GM18870 (cell line): ENCODE measurements around the gene GTPBP3.

ENCODE experiments used
- ATAC-seq: cut with Tn5 transposase; IDR thresholded peaks from one replicate; pipeline ENCODE4 v1.9.1; 2021; ENCODE audit warnings: moderate library complexity; ENCODE audit not compliant: unreplicated experiment

GTPBP3 gene

DNA sequence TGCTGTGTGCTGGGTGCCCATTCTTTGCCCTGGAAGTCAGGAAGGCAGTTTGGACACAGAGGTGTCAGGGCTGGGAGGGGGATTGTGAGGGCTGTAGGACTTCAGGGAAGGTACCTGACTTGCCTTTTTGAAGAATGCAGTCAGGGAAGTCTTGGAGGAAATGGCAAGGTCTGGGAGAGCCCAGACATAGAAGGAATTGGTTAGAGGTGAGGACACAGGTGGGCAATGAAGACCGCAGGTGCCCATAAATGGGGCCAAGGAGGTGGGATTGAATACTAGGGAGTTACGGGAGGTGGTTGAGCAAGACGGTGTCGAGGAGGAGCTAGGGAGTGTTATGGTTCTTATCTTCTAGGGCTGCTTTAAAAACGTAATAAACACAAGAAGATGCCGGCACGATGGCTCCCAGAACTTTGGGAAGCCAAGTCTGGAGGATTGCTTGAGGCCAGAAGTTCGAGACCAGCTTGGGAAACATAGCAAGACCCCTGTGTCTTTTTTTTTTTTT, 29.4 kb upstream of the GTPBP3 start:
- no peak for ATAC-seq

DNA sequence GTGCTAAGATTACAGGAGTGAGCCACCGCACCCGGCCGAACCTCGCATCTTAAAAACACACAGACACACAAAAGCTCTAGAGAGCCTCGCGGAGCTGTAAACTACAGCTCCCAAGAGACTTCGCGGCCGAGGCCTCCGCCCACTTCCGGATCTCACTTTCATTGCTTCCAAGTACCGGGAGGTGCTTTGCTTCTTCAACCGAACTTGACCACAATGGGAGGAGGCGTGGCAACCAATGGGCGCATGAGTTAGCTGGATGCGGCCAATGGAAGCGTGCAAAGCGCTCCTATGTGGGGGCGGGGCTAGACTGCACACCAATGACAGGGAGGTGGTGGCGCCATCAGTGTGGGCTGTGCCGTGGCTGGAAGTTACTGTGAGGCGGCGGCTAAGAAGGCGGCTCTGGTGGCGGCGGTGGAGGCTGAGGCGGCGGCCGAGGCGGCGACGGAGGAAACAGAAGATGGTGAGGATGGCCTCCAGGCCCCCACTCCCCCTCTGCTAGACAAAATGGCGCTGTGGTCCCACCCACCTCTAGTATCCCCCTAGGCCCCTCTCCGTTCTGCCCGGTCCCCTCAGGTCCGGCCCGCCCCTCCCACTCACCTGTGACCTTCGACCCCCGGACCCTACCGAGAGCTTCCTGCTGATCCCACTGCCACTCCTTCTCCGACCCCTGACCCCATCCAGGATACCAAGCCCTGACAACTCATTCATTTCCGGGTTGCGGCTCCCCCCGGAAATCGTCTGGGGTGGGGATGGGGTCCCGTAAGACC, 28.0 kb upstream of the GTPBP3 start, which contains the start of gene DDA1:
Gene DDA1, plus strand, starts transcription at position 366 of the 767 bp plus-strand sequence. Its CDS starts 92 bp downstream, at position 458.
- ATAC-seq, result peak; percentile 47

DNA sequence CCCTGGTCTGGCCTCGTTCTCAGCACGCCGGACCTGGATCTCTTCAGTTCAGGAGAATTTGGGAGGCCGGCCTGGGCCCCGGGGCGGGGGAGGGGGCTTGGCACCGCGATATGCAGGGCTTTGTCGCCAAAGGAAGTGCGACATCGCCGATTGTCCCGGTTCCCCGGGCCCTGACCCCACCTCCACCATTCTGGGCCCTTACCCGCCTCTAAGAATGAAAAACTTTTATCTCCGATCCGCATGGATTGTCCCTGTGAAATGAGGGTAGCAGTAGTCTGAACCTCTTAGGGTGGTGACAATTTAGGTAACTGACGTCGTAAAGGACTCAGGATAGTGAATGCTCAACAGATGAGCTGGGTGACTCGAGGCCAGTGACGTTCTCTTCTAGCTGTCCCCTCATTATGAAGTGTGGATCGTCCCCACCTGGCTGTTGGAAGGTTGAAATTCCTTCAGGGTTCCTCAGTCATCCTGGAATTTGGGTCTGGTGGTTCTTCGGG, 27.3 kb upstream of the GTPBP3 start:
- ATAC-seq, result no peak

DNA sequence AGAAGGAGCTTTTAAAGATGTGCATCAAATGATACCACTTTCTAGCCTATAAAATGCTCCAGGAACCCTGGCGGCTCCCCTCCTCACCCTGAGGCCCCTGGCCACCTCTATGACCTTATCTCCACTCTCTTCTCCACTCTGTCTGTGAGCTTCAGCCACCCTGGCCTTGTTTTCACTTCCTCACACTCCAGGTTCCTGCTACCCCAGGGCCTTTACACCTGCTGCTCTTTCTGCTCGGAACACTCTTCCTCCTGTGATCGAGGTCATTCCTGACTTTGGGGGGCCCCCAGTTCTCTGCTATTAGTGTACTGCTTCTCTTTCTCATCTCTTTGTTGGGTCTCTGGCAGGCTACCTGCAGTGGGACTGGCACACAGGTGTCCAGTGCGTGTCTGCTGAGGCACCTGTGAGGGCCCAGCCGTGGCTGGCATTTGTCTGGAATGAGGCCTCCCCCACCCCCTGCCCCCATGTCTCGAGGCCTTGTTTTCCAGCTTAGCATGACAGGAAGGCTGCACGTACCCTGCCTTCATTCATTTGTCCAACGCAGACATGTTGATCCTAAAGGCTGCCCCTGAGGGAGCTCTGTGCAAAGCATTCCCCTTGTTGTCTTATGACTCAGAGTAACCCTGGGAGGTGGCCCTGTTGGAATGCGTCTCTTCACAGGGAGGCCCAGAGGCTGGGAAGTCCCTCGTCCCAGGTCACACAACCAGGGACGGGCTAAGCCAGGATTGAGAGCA, 25.7 kb upstream of the GTPBP3 start:
- no peak for ATAC-seq

DNA sequence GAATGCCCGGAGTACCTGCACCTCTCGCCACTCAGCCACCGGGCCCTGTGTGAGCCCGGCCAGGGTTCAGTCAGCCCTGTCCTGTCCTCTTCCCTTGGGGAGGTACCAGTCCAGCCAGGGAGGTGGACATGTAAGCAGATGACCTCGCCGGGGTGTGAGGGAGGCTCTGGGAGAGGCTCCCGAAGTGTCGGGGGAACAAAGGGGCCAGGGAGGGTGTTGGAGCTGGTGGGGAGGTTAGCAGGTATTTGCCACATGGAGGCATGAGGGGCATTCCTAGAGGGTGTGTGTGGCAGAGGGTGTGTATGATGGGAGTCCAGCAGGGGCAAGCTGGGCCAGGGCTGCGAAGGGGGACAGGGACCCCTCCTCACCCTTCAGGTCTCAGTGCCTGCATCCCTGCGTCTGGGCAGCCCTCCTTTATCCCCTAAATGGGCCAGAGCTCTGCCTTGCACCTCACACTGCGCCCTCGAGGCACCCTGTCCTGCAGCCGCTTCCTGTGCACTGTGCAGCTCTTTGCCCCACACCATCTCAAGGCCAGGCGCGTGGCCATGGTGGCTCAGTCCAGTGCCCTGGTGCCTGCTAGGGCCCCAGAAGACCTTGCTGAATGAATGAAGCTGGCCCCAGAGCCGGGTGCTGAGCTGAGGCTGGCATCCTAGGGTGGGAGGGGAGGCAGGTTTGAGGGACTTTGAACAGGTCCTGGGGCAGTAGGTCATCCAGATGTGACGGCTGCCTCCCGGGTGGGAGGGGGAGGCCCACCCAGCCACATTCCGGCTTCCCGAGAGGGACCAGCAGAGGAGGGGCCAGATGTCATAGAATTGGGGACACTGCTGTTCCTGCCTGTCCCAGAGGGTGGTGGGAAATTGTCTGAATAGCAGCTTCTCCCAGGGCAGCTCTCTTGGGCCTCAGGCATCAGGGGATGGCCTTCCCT, 24.9 kb upstream of the GTPBP3 start:
- ATAC-seq, result no peak

DNA sequence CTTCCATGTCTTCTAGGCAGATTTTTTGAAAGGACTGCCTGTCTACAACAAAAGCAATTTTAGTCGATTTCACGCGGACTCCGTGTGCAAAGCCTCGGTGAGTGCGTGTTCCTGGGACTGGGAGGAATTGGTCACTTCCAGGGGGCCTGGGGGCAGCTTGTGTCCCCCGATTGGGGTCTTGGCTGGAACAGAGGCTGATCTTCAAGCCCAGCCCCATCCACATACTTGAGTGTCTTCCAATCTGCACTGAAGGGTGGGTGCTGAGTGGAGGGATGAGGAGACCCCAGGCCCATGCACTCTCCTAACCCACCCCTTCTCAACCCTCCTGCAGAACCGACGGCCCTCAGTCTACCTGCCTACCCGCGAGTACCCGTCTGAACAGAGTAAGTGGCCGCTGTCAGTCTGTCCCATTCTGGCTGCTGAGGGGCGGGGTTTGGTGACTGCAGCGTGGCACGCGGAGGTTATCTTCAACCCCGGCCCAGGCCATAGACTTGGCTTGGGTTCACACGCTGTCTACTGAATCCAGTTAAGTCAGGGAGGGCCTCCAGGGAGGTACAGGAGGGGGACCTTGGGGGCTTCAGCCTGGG, 23.3 kb upstream of the GTPBP3 start:
- no peak for ATAC-seq

DNA sequence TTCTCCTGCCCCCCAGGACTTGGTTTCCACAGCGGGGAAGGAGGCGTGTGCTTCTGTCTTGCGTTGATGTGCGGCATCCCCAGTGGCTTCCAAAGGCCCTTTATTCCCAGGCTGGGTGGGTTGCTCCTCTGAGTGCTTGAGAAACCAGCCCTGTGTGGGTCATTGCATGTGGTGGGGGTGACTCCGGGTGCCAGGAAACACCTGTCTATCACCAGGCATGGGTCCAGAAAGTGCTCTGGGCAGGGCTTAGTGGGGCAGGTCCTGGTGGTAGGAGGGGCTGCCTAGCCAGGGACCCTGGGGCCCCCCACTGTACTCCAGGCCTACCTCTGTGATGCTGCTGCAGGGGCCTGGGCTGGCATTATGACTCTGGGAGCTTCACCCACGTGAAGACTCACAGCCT, 18.4 kb upstream of the GTPBP3 start:
- ATAC-seq, result no peak

DNA sequence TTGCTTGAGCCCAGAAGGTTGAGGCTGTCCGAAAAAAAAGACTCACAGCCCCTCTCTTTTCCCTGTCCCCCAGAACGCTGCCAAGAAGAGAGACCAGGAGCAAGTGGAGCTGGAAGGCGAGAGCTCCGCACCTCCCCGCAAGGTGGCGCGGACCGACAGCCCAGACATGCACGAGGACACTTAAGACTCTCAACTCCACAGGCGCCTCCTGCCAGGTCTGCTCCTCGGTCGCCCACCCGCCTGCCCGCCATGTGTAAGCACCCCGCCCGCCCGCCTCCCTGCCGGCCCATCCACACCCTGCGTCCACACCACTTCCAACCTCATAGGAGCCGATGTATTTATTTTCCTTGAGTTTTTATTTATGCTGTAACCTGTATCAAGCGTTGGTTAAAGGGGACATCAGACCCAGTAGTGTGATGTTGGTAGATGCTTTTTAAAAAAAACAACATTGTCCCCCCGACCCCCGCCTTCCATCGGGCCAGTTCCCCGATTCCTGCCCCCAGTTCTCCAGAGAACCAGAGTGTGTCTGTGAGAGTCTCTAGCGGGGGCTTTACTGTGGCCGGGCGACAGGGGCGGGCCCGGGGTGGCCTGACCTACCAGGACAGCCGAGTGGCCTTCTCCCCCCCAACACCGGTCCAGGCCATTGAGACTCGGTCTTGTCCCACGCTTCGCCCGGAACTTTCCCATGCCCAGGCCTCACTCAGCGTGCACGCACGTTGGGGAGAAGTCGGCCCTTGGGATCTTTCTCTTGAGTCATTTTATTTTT, 17.7 kb upstream of the GTPBP3 start:
- no peak for ATAC-seq

DNA sequence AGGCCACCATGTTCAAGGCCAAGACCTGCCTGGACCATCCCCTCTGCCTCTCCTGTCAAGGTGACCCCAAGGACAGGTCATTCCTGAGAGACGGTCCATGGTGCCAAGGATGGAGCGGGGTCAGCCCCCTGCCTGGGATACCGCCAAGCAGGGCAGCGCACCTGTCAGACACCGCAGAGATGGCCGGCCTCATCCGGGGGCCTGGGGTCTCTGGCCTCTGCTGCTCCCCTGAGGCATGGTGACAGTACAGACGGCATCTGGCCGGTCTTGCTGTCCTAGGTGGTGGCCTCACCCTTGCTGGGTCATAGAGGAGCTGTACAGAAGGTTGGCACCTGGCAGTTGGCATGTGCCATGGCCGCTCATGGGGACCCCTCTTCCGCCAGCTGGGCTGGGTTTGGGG, 16.9 kb upstream of the GTPBP3 start:
- ATAC-seq, result no peak

DNA sequence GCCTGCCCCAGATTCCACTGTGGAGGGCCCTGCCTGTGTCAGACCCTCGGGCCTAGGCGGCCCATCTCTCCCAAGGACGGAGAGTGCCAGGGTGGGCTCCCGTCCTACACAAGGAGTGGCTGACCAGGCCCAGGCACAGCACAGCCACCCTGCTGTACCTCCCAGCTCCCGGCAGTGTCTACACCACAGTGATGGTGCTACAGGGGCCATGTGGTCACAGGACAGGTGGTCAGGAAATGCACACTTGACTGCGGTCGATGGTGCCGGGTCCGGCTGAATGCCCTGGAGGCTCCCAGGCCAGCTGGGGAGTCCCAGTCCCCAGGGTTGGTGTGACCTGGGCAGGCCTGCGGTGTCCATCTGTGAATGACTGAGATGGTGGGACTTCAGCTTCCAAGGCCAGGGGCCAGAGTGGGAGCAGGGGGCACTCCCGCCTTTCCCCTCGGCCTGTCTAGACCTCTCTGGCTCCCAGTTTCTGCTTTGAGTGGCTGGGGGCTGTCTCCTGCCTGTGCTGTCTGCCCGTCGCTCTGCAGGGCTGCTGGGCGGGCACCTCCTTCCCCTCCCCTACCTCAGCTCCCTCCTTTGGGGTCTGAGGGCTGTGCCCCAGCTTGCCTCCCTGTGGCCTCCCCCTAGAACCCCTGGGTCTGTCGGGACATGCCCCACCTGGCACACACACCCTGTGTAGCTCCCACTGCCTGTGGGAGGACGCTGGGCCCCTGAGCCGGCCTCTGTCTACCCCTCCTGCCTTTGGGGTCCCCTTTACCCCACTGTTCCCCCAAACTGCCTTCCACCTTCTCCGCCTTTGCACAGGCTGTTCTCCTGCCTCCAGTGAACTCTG, 15.5 kb upstream of the GTPBP3 start:
- no peak for ATAC-seq

DNA sequence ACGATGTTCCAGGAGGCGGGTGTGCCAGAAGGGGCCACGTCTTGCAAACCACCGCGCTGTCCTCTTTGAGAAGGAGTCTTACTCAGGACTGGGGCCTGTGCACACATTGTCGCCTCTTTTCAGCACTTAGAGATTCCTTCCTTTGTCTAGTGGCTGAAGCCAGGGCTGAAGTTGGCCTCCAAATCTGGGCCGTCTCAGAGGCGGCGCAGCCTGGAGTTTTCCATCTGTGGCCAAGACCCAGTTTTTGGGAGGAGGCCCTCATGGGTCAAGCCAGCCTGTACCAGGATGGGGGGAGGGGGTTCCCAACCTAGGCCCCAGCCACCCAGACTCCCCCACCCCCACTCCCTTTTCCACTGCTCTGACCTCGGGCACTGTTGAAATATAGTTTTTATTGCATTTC, 14.5 kb upstream of the GTPBP3 start:
- ATAC-seq, result no peak

DNA sequence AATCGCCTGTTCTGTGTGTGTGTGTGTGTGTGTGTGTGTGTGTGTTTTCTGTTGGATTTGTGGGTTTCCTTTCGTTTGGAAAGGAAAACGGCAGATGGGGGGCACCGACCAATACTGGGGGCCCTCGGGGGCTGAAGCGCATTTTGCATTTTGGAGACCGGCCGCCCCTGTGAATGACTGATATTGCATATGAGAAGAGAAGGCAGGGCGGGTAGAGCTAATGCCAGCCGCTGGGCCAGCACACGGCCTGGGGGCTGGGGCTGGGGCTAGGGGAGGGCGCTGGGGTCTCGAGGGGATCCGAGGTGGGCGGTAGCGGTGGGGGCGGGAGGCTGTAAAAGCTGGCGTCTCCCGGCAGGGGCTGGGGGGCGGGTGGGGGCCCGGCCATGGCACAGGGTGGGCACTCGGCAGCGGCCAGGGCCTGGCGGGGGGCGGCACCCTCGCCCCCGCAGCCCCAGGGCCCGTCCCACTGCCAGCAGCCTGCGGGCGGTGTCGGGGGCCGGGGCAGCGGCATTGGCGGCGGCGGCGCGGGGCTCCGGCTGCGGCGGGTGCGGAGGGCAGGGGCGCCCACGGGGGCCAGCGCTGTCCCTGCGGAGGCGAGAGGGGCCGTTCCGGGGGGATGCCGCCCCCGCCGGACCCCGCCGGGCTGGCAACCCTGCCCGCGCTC, 13.9 kb upstream of the GTPBP3 start:
- ATAC-seq, result no peak

DNA sequence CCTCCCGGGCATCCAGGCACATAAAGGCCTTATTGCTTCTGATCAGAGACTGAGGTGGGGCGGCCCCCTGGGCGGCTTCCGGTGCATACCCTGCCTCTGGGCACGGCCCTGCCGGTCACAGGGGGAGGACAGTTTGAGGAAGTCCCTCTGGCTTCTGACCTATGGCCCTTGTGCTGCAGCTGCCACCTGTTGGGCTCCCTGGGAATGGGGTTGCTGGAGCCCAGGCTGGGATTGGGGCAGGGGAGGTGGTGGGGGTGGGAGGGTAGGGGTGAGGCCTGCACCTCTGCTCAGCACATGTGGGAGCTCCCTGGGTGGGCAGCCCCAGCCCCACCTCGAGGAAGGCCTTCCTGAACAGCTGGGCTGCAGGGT, 13.4 kb upstream of the GTPBP3 start:
- ATAC-seq, result no peak

DNA sequence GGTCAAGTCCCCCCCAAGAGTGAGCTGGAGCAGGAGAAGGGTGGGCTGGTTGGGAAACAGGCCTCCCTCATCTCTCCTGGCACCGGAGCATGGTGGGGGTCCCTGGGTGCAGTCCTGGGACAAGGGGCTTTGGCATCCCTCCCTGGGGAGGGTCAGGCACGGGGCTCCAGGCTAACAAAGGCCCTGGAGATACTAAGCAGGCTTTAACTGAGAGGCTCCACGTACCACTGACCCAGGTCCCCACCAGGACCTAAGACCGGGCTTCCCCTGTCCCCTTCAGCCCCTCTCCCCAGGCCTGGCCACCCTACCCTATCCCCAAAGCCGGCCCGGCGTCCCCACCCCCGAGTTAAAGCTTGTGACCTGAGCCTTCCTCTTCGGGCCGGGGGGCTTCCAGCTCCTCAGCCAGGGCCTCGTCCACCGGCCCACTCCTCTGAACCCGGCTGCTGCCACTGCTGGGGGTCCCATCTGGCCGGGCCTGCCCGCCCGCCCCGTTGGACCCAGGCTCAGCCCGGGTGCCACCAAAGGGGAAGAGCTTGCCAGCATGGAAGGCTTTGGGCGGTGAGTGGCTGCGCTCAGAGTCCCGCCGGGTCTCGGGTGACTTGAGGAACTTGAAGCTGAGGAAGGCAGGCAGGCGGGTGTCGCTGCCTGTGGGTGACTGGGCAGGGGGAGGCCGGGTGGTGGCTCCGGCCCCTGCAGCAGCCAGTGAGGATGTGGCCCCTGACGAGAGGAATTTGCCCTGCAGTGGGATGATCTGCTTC, 12.8 kb upstream of the GTPBP3 start:
- no peak for ATAC-seq

DNA sequence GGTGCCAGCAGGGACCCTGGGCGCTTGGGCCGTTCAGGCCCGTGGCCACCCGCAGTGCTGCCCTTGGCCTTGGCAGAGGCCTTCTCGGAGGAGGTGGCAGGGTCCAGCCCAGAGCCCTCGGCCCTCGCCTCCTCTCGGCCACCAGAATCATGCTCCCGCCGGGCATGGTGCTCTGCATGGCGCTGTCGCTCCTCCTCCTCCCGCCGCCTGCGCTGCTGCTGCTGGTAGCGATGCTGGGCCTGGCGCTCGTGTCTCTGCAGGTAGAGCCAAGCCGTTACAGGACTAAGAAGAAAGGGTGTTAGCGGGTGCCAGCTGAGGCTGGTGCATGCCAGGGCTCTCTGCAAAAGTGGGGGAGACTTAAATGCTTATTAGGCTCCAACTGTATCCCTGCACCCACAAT, 12.2 kb upstream of the GTPBP3 start:
- no peak for ATAC-seq

DNA sequence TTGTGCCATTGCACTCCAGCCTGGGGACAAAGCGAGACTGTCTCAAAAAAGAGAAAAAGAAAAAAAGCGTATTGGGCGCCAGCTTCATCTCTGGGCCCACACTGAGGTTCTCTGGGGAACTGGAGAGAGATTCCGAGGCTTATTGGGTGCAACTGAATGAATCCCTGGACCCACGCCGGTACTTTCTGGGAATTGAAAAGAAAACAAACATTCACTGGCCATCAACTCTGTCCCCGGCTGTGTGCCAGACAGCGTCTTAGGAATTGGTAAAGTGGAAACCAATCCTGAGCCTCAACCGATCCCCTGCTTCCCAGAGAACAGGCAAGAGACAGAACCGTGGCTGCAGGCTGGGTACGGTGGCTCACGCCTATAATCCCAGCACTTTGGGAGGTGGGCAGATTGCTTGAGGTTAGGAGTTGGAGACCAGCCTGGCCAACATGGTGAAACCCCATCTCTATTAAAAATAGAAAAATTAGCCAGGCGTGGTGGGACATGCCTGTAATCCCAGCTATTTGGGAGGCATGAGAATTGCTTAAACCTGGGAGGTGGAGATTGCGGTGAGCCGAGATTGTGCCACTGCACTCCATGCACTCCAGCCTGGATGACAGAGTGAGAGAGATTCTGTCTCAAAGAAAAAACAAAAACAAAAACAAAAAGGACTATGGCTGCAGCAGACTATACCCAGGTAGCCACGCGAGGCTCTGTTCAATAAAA, 11.3 kb upstream of the GTPBP3 start:
- no peak for ATAC-seq

DNA sequence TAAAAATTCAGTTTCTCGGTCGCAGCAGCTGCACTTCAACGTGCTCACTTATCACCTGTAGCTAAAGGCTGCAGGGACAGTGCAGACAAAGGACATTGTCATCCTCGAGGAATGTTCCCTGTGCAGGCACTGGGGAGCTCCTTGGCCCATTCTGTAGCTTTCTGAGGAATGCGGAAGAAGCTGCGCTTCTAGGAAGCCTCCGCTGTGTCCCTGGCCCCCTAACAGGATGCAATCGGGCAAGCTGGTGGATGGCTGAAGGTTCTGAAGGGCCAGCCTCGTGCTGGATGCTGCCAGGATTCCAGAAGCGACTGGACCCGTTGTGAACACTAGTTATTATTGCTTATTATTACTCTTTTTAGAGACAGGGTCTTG, 10.8 kb upstream of the GTPBP3 start:
- no peak for ATAC-seq
